NCI-H2107 (cell line): ENCODE measurements around the gene MYPOP.

Experiments used
- DNase-seq: peaks from one replicate; lab custom pipeline; 2025; lab: John Stamatoyannopoulos, UW

MYPOP gene

DNA sequence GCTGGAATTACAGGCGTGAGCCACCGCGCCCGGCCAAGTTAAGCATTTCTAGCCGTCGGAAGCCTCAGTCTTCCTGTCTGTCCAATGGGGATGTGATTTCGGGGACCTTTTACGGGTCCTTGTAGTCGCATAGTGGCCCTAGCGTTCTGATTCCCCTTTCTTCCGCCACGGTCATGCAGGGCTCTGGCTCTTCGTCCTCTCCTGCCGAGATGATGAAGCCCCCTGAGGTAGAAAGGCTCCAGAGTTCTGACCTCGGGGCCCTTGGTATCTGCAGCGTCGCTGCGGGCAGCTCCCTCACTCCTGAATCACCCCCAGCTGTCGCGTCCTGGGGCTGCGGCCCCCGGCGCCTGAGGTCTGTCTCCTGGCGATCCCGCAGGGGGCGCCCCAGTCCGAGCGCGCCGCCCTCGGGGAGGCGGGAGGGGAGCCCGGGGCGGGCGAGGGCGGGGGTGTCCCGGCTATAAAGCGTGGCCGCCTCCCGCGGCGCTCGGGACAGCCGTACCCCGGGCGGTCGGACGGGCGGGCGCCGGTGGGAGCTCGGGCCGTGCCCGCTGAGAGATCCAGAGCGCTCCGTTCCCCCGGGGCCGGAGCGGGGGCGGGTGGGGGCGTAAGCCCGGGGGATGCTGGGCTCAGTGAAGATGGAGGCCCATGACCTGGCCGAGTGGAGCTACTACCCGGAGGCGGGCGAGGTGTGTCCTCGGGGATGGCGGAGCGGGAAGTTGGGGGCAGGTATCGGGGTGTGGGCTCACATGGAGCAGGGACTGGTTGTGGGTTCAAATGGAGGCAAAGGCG, 38.4 kb downstream of the MYPOP start, which contains the start of gene FOXA3:
Gene FOXA3, plus strand, starts transcription at position 487 of the 789 bp plus-strand sequence. Its CDS starts 131 bp downstream, at position 618.
- DNase-seq: no peak

DNA sequence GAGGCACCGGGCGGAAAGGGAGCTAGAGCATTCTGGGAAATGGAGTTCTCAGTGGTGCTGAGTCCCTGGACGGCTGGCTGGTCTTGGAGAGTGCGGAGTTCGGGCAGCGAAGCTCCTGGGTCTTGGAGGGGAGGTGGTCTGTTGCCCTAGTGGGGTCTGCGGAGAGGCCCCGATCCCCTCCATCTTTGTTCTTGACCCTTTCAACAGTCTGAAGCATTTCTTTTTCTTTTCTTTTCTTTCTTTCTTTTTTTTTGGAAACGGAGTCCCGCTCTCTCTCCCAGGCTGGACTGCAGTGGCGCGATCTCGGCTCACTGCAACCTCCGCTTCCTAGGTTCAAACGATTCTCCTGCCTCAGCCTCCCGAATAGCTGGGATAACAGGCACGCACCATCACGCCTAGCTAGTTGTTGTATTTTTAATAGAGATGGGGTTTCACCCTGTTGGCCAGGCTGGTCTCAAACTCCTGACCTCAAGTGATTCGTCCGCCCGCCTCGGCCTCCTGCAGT, 39.0 kb downstream of the MYPOP start:
- DNase-seq: no peak

DNA sequence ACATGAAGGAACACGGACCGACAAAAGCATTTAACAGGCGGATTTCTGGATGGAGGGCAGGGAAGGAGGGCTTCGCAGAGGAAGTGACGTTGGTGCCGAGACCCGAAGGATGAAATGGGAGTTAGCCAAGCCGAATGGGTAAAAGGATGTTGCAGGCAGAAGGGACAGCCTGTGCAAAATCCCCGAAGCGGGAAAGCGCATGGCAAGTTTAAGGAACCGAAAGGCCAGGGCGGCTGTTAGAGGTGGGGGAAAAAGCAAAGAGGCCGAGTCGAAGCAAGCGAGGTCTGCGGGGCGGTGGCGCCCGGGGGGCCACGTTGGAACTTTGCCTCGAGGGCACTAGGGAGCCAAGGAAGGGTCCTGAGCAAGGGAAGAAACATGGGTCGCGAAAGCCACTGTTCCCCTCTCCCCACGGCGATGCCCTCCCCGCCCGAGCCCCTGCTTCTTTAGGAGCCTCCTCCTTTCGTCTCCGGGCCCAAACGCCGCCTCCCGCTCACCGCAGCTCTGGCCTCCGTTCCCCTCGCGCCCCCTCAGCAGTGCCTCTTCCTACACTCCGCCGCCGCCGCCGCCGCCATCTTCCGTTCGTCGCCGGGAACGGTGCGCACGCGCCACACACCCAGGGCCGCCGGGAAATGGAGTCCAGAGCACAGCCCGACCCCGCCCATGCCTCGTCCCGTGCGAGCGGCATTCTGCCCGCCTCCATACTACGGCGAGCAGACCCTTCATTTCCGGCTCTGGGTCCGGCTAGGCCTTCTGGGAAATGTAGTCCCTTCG, 39.7 kb downstream of the MYPOP start, which contains the start of gene SYMPK:
Gene SYMPK, minus strand, starts transcription at position 584 of the 771 bp plus-strand sequence. CDS start 8,652 bp downstream, outside the sequence.
- DNase-seq: peak; percentile 89

DNA sequence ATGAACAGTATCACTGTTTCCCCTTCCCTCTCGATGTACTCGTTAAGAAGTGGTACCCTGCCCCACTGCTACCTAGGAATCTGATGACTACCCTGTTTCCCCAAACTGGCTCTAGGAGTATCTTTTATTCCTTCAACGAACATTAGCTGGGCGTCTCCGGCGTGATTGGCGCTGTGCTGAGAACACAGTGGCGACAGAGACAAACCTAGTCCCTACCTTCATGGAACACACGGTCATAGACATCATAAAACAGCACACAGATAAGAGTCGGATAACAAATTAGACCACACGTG, 40.2 kb downstream of the MYPOP start:
- DNase-seq: no peak

GRCh38 chr19:45860359-45861259, 41.8 kb downstream of the MYPOP start:
- no peak for DNase-seq

DNA sequence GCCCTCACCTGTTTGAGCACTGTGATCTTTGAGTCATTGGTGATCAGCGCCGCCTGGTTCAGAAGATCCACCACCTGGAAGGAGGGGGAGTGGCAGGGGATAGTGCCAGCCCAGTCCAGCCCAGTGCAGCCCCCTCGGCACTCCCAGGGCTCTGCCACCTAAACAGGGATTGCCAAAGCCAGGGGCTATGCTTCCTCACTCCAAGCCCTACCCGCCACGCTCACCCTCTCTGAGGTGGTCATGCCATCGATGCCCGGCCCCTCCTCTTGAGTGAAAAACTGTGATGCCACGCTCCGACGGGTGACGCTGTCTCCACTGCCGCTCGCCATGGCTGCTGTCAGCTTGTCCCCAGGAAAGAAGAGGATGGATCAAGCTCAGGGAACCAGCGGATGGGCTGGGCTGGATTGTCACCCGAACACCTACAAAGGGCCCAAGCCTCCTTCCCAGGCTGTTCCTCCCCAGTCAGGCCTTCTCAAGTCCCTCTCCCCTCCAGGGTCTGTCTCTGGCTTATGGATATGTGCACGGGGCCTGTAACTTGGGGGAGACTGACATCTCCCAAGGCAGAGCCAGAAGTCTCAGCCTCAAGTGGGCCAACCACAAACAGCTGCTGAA, 48.1 kb downstream of the MYPOP start:
- no peak for DNase-seq

GRCh38 chr19:45852983-45853382, 49.4 kb downstream of the MYPOP start:
- DNase-seq: peak; percentile 51

GRCh38 chr19:45852145-45852750, 50.2 kb downstream of the MYPOP start:
- no peak for DNase-seq

GRCh38 chr19:45848922-45849321, 53.5 kb downstream of the MYPOP start:
- no peak for DNase-seq

GRCh38 chr19:45847663-45848062, 54.8 kb downstream of the MYPOP start:
- DNase-seq: no peak

GRCh38 chr19:45842198-45842597, 60.2 kb downstream of the MYPOP start:
- no peak for DNase-seq
